Parathyroid adenoma (tissue), 2 donors: ENCODE results near the gene ZIM2.

ENCODE experiments used
- H2AFZ ChIP-seq: fragments of 300-600 bp; sonication (generic); one replicate; pipeline ENCODE4 v1.7.0; 2017; ENCODE audit warnings: antibody characterized with exemption, mild to moderate bottlenecking
- H3K27ac ChIP-seq: fragments of 300-600 bp; sonication (generic); one replicate; pipeline ENCODE4 v1.7.0; 2017
- H3K27me3 ChIP-seq: fragments of 300-600 bp; sonication (generic); one replicate; pipeline ENCODE4 v1.7.0; 2017; ENCODE audit warnings: low read length; ENCODE audit not compliant: control insufficient read depth, insufficient read depth
- H3K36me3 ChIP-seq: fragments of 300-600 bp; sonication (generic); one replicate; pipeline ENCODE4 v1.7.0; 2017; ENCODE audit warnings: low read length; ENCODE audit not compliant: control insufficient read depth, insufficient read depth
- H3K4me1 ChIP-seq: fragments of 300-600 bp; sonication (generic); one replicate; pipeline ENCODE4 v1.7.0; 2017; ENCODE audit warnings: control low read depth
- H3K4me2 ChIP-seq: fragments of 300-600 bp; sonication (generic); one replicate; pipeline ENCODE4 v1.7.0; 2017; ENCODE audit warnings: low read length
- H3K4me3 ChIP-seq: fragments of 300-600 bp; sonication (generic); one replicate; pipeline ENCODE4 v1.7.0; 2017; ENCODE audit warnings: low read depth, low read length
- H3K79me2 ChIP-seq: fragments of 300-600 bp; sonication (generic); one replicate; pipeline ENCODE4 v1.7.0; 2017; ENCODE audit warnings: control low read depth
- H3K9ac ChIP-seq: fragments of 300-600 bp; sonication (generic); one replicate; pipeline ENCODE4 v1.7.0; 2017; ENCODE audit warnings: mild to moderate bottlenecking
- H3K9me3 ChIP-seq: fragments of 300-600 bp; sonication (generic); one replicate; pipeline ENCODE4 v1.7.0; 2017; ENCODE audit warnings: low read length; ENCODE audit not compliant: control insufficient read depth
- CTCF ChIP-seq: fragments of 300-600 bp; sonication (generic); IDR thresholded peaks from one replicate; pipeline ENCODE4 v1.7.0; 2017; ENCODE audit warnings: antibody characterized with exemption, mild to moderate bottlenecking
- donor health status: primary hyperparathyroidism.

The ZIM2 gene

GRCh38 chr19:56823417-56823816, 17.1 kb downstream of the ZIM2 start:
- Histone ChIP-seq H2AFZ (no peak overlapping the region), H3K9ac (no peak overlapping the region), H3K4me2 (no peak overlapping the region), H3K4me3 (no peak overlapping the region), H3K79me2 (no peaks in the 10 kb centered on the region), H3K27me3 (no peaks in the 10 kb centered on the region), H3K9me3 (no peaks in the 10 kb centered on the region), H3K27ac (no peak overlapping the region), H3K4me1 (no peaks in the 10 kb centered on the region), H3K36me3 (no peaks in the 10 kb centered on the region)
- no peak for TF ChIP-seq CTCF

GRCh38 chr19:56822755-56823154, 17.8 kb downstream of the ZIM2 start:
- H2AFZ ChIP-seq, result no peak overlapping the region
- H3K36me3 ChIP-seq, result no peaks in the 10 kb centered on the region
- TF ChIP-seq CTCF, result no peak
- no peak overlapping the region for H3K4me3 ChIP-seq
- no peak overlapping the region for H3K9ac ChIP-seq
- H3K27me3 ChIP-seq, result no peaks in the 10 kb centered on the region
- no peaks in the 10 kb centered on the region for H3K9me3 ChIP-seq
- H3K4me2 ChIP-seq, result no peak overlapping the region
- no peaks in the 10 kb centered on the region for H3K79me2 ChIP-seq
- H3K27ac ChIP-seq, result no peak overlapping the region
- H3K4me1 ChIP-seq, result no peaks in the 10 kb centered on the region

- H3K4me1 ChIP-seq, result no peaks in the 10 kb centered on the region
- H3K9ac ChIP-seq, result no peak overlapping the region
- H2AFZ ChIP-seq, result no peak overlapping the region
- H3K79me2 ChIP-seq, result no peaks in the 10 kb centered on the region
- no peaks in the 10 kb centered on the region for H3K27me3 ChIP-seq
- no peaks in the 10 kb centered on the region for H3K36me3 ChIP-seq
- H3K27ac ChIP-seq, result no peak overlapping the region
- H3K4me3 ChIP-seq, result no peak overlapping the region
- no peak overlapping the region for H3K4me2 ChIP-seq
- no peaks in the 10 kb centered on the region for H3K9me3 ChIP-seq
- no peak for TF ChIP-seq CTCF
Measured at GRCh38 chr19:56821675-56822074, 18.9 kb downstream of the ZIM2 start.

- H3K27me3 ChIP-seq, result no peaks in the 10 kb centered on the region
- no peaks in the 10 kb centered on the region for H3K9me3 ChIP-seq
- no peak overlapping the region for H3K4me3 ChIP-seq
- H3K36me3 ChIP-seq, result no peaks in the 10 kb centered on the region
- no peak overlapping the region for H3K4me2 ChIP-seq
- TF ChIP-seq CTCF, result no peak
- no peak overlapping the region for H3K9ac ChIP-seq
- no peak overlapping the region for H3K27ac ChIP-seq
- no peak overlapping the region for H2AFZ ChIP-seq
- no peaks in the 10 kb centered on the region for H3K79me2 ChIP-seq
- no peaks in the 10 kb centered on the region for H3K4me1 ChIP-seq
Measured at GRCh38 chr19:56821209-56821608, 19.3 kb downstream of the ZIM2 start.

- no peak overlapping the region for H2AFZ ChIP-seq
- H3K79me2 ChIP-seq, result no peaks in the 10 kb centered on the region
- H3K4me2 ChIP-seq, result no peak overlapping the region
- no peaks in the 10 kb centered on the region for H3K36me3 ChIP-seq
- H3K27ac ChIP-seq, result no peak overlapping the region
- no peak overlapping the region for H3K9ac ChIP-seq
- H3K9me3 ChIP-seq, result no peaks in the 10 kb centered on the region
- H3K4me3 ChIP-seq, result no peak overlapping the region
- H3K4me1 ChIP-seq, result no peaks in the 10 kb centered on the region
- no peak for TF ChIP-seq CTCF
- H3K27me3 ChIP-seq, result no peaks in the 10 kb centered on the region
Measured at GRCh38 chr19:56819166-56819565, 21.4 kb downstream of the ZIM2 start.
